Measurements from ENCODE around the gene P4HB.

P4HB gene

GRCh38 chr17:81868674-81869220 lies 8.4 kb upstream of the P4HB start:
- FAIRE-seq: peak; percentile 83
- DNase-seq (ENCODE audit: low spot score): peak; percentile 92

DNA sequence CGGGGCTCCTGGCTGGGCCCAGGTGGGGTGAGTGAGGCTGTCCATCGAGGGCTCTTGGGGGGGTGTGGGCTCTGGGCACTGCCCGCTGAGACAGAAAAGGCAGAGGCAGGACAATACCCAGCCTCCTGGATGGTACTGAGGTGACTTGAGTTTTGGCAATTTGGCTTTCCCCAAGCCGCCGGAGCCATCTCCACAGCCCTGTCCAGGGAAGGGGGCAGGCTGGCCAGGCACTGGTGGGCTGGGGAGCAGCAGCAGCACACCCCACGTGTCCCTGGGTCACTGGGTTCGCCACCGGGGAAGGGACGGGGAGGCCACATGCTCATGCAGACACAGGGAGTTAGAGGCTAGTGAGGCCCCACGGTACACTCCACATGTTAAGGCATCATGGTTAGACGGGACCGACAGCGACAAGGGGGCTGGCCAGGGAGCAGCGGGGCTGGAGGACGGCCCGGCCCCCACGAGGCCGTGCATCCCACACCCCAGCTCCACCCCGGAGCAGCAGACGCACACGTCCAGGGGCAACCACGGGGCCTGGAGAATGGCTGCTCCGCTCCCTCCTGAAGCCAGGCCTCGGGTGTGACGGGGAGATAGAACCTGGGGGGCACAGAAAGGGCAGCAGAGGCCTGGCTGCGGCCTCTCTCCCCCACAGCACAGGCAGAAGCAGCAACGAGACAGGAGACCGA lies 7.8 kb upstream of the P4HB start:
- DNase-seq (ENCODE audit: low spot score) (no peak), FAIRE-seq (peak; percentile 17)

DNA sequence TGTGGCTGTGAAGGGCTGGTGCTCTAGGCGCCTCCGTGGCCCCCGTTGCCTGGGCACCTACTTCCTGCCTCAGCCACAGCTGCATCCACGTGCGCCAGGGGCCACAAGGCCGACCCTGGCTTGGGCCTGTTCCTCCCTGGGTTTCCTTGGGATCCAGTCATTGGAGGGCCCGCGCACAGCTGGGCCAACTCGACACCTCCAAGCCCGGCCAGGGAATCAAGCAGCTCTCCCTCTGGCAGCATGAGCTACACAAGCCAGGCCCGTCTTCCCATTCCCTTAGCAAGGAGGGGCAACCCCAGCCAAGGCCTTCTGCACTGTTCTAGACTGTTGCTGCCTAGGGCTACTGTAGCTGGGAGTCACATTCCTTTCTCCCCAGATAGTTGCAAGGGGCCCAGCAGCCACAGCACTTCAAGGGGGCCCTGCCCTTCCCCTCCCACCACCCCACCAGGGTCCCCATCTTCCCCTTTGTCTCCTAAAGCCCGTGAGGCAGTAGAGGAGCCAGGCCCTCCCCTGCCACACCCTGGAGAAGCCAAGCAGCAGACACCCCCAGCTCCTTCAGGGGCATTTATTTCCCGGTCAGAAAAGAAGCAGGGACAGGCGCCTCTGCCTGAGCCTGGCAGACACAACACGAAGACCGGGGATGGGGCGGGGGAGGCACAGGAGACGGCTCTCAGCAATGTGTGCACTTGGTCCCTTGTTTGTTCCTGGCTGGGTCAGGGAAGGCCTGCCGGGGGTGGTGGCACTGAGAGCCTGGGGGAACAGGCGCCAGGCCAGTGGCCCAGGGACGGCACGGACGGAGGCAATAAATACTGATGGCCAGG lies 7.0 kb upstream of the P4HB start:
- DNase-seq (ENCODE audit: low spot score) (no peak), FAIRE-seq (no peak)

DNA sequence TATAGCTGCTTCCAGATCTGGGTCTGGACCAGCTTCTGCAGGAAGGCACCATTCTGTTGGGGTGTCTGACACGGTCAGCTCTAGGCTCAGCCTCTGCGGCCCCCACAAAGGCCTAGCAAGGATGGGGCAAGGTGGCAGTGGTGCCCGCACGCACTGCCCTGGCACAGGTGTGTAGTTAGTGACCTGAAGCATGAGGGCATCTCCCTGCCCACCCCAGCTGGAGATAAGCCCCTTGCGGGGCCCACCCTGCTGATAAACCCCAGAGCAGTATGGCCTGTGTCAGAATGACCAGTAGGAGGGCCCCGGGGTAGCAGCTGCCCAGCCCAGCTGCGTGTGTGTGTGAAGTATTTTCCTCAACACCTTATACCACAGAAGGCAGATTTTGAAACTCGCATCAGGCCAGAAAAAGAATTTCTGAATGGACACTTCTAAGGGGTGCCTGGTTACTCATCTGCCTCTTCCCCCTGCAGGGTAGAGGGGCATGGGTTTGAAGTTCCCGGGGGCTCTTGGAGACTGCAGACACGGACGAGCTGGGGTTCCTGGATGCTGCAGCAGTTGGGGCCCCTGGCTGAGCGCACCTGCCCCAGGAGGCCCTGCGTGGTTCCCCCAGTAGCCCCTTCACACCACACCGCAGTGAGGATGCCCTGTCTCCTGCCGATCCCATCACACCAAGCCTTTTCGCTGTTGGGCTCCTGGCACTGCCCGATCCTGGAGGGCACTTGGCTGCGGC lies 6.3 kb upstream of the P4HB start:
- FAIRE-seq (no peak), DNase-seq (ENCODE audit: low spot score) (no peak)

GRCh38 chr17:81865733-81866439 lies 5.6 kb upstream of the P4HB start:
- DNase-seq (ENCODE audit: low spot score) (no peak), FAIRE-seq (no peak)

GRCh38 chr17:81865358-81865732 lies 5.0 kb upstream of the P4HB start:
- no peak for DNase-seq (ENCODE audit: low spot score)
- no peak for FAIRE-seq

DNA sequence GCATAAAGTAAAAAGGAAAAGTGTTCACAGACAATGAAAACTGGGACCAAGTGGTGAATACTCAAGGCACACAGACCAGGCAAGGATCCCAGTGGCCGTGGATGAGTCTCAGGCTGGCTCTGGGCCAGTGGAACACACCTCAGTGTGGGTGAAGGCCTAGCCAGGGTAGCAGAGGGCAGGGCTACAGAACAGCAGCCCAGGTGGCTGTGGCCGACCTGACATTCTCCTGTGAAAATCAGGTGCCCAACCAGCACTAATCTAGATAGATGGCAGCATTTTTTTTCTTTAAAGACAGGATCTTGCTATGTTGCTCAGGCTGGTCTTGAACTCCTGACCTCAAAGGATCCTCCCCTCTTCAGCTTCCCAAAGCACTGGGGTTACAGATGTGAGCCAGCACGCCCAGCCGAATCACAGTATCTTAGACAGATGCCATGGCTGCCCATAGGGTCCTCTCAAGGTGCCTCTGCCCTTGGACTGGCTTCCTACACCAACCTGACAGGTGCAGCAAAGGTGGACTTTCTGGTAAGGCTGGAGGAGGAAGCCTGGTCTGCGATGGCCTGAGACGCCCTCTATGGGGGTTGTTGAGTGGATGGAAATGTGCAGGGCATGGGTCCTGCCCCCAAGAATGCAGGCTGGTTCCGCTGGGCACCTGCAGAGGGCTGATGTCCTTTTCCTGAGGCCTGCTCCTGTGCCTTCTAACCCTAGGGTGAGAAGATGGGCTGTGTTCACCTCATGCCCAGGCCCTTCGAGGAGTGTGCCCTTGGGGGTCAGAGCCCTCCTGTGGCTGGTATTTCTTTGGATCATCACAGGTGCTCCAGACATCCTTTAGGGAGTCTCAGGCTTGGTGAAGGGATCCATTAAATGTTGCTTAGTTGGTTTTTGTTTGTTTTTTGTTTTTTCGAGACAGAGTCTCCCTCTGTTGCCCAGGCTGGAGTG lies 3.8 kb upstream of the P4HB start:
- FAIRE-seq (no peak), DNase-seq (ENCODE audit: low spot score) (no peak)

- DNase-seq (ENCODE audit: low spot score) (no peak), FAIRE-seq (no peak)
Observed at GRCh38 chr17:81863123-81863675, 2.9 kb upstream of the P4HB start.

GRCh38 chr17:81860756-81861568 lies 627 bp upstream of the P4HB start:
- FAIRE-seq: peak; percentile 95
- DNase-seq (ENCODE audit: low spot score): peak; percentile 100

- FAIRE-seq: no peak
- DNase-seq (ENCODE audit: low spot score): no peak
Observed at GRCh38 chr17:81858967-81859905, 1.1 kb downstream of the P4HB start.

DNA sequence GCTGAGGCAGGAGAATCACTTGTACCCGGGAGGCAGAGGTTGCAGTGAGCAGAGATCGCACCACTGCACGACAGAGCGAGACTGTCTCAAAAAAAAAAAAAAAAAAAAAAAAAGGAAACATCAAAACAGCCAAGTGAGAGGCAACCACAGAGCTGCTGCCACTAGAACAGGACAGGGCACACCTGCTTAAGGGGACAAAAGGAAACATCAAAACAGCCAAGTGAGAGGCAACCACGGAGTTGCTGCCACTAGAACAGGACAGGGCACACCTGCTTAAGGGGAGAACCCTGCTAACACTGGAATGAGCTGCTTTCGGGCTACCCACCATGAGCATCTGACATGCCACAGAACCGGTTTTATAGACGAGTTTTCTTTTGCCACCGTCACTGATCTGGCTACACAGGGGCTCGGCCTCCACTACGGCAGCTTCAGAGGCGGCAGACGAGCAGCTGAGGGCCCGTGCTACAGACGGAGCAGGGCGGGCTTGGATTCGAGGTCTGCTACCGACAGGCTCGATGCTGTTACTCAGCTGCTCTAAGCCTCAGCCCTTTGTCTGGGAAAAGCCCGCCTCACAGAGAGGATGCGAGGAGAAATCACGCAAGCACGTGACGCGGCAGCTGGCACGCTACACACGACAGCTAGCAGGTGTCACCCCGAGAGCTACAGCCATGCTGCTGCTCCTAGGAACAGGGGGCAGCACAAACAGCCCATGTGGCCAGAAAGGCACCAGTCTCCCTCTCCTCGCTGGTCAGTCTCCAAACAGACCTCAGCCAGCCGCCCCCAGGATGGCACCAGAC lies 2.0 kb downstream of the P4HB start:
- FAIRE-seq: no peak
- DNase-seq (ENCODE audit: low spot score): no peak

DNA sequence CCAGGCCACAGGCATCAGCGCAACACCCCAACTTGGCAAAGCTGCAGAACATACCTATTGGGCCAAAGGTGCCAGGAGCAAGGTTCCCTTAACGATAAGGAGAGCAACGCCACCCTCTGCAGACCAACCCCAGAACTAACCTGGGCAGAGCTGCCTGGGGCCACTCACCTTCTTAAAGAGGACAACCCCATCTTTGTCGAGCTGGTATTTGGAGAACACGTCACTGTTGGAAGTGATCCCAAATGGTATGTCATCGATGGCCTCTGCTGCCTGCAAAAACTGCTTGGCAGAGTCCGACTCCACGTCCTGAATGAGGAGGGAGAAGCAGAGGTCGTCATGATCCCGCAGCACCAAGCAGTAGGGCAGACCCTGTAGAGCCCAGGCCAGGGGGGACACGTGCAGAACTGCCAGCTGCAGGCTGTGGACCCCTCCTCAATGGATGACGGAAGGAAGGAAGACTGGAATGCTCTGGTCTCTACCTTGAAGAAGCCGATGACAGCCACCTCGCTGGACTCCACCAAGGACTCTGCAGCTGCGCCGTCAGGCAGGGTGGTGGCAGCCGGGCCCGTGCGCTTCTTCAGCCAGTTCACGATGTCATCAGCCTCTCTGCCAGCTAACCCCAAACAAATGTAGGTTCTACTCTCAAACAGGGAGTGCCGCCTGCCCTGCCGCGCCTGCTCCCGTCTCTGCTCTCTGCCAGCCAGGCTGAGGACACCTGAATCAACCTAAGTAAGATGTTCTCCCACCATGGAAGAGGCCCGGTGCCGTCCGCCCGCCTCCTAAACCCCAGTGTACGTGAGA lies 5.2 kb downstream of the P4HB start:
- peak; percentile 84 for FAIRE-seq
- DNase-seq (ENCODE audit: low spot score): no peak

GRCh38 chr17:81852237-81852636 lies 8.1 kb downstream of the P4HB start:
- FAIRE-seq (peak; percentile 9), DNase-seq (ENCODE audit: low spot score) (no peak)

DNA sequence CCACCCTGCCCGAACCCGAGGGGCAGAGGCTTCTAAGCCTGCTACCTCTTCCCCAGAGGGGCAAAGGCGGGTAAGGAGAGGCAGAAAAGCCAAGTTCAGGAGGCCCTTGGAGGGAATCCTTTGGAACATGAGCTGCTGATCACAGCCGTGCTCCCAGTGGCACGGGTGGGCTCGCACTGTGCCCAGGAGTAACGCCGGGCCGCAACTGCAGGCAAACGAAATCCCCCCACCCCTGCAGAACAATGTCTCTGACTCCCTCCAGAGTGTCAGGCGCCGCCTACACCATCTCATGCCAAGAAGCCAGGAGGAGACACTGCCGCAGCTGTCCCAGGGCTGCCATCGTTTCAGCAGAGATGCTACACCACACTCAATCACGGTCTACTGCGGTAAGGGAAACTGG lies 8.9 kb downstream of the P4HB start:
- FAIRE-seq: peak; percentile 76

DNA sequence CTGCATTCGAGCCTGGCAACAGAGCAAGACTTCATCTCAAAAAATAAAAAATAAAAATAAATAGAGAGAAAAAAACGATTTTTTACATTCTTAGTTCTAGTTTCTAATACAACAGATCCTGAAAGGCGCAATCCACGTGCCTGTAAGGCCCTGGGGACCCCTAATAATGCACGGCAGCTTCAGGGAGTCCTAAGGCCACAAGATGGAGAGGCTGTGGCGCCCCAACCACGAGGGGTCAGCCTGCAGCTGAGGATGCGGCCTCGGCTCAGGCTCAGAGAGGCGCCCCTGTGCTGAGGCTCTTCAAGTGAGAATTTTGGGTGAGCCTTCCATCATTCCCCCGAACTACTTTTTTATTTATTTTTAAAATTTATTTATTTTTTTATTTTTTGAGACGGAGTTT lies 10.9 kb downstream of the P4HB start:
- no peak for FAIRE-seq
- no peak for DNase-seq (ENCODE audit: low spot score)

More for the DNA sequence above, 8.9 kb downstream of the P4HB start:
- no peak for DNase-seq (ENCODE audit: low spot score)
